Measurements from ENCODE around the gene PRC1. TPM values are rescaled to one million over a fixed set of nuclear protein-coding genes. Genes with fewer than 3 reads are reported as not detected.

The PRC1 gene, protein sequence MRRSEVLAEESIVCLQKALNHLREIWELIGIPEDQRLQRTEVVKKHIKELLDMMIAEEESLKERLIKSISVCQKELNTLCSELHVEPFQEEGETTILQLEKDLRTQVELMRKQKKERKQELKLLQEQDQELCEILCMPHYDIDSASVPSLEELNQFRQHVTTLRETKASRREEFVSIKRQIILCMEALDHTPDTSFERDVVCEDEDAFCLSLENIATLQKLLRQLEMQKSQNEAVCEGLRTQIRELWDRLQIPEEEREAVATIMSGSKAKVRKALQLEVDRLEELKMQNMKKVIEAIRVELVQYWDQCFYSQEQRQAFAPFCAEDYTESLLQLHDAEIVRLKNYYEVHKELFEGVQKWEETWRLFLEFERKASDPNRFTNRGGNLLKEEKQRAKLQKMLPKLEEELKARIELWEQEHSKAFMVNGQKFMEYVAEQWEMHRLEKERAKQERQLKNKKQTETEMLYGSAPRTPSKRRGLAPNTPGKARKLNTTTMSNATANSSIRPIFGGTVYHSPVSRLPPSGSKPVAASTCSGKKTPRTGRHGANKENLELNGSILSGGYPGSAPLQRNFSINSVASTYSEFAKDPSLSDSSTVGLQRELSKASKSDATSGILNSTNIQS
- polyA plus RNA-seq (23.4 to 105 TPM (median 78.4 TPM) in 3 replicates), polyA minus RNA-seq (21.7 to 136 TPM (median 82.1 TPM) in 3 replicates)
- 11.3 TPM for polyA plus RNA-seq (2011; ENCODE audit: low read depth)
- 20.9 and 28.4 TPM in 2 replicates for polyA plus RNA-seq (2011; cell fraction: cytosol; rRNA removed)
- polyA plus RNA-seq (2011; cell fraction: nucleus; rRNA removed): 34.7 and 36.2 TPM in 2 replicates
- polyA plus RNA-seq (2012; ENCODE audit: low replicate concordance): 2.1 and 55.4 TPM in 2 replicates
- polyA minus RNA-seq (2011; cell fraction: cytosol; rRNA and poly(A)+ RNA removed): 28.0 TPM
- 9.6 and 14.0 TPM in 2 replicates for polyA minus RNA-seq (2011; cell fraction: nucleus; rRNA and poly(A)+ RNA removed)

DNA sequence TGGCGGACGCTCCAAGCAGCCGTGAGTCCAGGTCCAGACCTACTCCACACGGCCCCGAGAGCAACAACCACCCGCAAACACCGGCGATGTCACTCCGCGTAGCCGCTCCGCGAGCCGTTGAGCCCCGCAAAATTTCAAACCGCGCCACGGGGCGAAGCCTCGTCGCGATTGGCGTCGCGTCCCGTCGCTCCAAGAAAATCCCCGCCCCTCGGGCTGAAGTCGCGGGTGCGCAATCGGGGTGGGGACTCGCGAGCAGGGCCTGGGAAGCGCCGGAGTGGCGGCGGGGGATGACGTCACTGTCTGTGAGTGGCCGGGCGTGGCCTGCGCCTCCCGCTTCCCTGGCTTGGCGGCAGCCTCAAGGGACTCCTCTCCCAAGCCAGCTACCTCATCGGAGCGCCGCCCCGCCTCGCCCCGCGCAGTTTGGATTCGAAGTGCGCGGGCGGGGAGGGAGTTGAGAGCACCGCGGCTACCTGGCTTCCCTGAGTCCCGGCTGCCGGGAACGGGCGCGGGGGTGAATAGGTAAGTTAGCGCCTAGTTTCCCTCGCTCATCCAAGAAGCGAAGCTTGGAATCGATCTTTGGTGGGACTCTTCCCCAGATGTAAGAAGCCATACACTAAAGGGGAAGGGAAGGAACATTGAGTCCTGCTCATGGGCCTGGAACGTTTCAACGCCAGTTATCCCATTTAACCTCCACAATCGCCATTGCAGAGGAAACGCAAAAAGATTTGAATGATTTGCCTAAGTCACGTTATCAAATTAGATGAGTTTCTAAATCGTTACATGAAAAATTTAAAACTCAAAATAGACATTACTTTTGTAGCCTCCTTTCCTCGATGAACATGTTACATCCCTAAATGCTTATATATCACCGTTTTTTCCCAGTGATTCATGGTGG is at the start of gene PRC1:
Gene PRC1, minus strand, starts transcription at position 119 of the 895 bp plus-strand sequence. Its CDS starts 118 bp downstream, at position 1.
- TF ChIP-seq, protein P1, sequence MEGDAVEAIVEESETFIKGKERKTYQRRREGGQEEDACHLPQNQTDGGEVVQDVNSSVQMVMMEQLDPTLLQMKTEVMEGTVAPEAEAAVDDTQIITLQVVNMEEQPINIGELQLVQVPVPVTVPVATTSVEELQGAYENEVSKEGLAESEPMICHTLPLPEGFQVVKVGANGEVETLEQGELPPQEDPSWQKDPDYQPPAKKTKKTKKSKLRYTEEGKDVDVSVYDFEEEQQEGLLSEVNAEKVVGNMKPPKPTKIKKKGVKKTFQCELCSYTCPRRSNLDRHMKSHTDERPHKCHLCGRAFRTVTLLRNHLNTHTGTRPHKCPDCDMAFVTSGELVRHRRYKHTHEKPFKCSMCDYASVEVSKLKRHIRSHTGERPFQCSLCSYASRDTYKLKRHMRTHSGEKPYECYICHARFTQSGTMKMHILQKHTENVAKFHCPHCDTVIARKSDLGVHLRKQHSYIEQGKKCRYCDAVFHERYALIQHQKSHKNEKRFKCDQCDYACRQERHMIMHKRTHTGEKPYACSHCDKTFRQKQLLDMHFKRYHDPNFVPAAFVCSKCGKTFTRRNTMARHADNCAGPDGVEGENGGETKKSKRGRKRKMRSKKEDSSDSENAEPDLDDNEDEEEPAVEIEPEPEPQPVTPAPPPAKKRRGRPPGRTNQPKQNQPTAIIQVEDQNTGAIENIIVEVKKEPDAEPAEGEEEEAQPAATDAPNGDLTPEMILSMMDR (optimal IDR thresholded peaks at IDR 0.05 in 1 of 3, IDR thresholded peaks at IDR 0.05 in 1 of 3, conservative IDR thresholded peaks at IDR 0.05 in 1 of 3; ENCODE audit: extremely low read depth in 1 of 3, insufficient read depth in 2 of 3, low read length in 3 of 3): no peak
- TF ChIP-seq EZH2 (IDR thresholded peaks at IDR 0.05; ENCODE audit: low read length): no peak
- FAIRE-seq: no peak
- Histone ChIP-seq H3K79me2 (ENCODE audit: control insufficient read depth, insufficient read depth, low read length) (peaks cover 45% of the 10 kb centered on the region), H4K20me1 (ENCODE audit: control insufficient read depth, extremely low read depth, insufficient read depth, low read length) (no peaks in the 10 kb centered on the region), H3K36me3 (ENCODE audit: control insufficient read depth in 2 of 2, extremely low read depth in 1 of 2, insufficient read depth in 2 of 2, low read length in 2 of 2) (peaks cover 8 to 12% of the 10 kb centered on the region in 2 experiments), H3K9ac (ENCODE audit: control insufficient read depth, extremely low read depth, insufficient read depth, low read length) (peak within 1 kb of the TSS; percentile 86), H3K4me2 (ENCODE audit: control insufficient read depth, extremely low read depth, insufficient read depth, low read depth, low read length) (peak within 1 kb of the TSS; percentile 90), H3K27ac (ENCODE audit: control insufficient read depth, insufficient read depth, low read length) (peak within 1 kb of the TSS; percentile 84), H3K9me1 (ENCODE audit: control insufficient read depth, extremely low read depth, insufficient read depth, low read length) (no peaks in the 10 kb centered on the region), H3K9me3 (ENCODE audit: control insufficient read depth, low read depth, low read length) (no peaks in the 10 kb centered on the region), H3K4me1 (ENCODE audit: control insufficient read depth, extremely low read depth, insufficient read depth, low read length) (peaks cover 4% of the 10 kb centered on the region), H3K4me3 (ENCODE audit: control insufficient read depth in 2 of 3, extremely low read depth in 1 of 3, insufficient read depth in 2 of 3, low read depth in 1 of 3, low read length in 3 of 3) (peak within 1 kb of the TSS; percentile 71 to 96 (median 89)), H2AFZ (ENCODE audit: control insufficient read depth, low read length) (peak within 1 kb of the TSS; percentile 99), H3K27me3 (ENCODE audit: control insufficient read depth, extremely low read depth, insufficient read depth, low read length) (no peaks in the 10 kb centered on the region)
- DNase-seq (ENCODE audit: low read depth, low spot score): peak; percentile 90
- dilution Hi-C loops (cut with MboI; ENCODE audit: extremely low pct_ligation_motif_present, low sequenced_read_pairs): no loop called here

DNA sequence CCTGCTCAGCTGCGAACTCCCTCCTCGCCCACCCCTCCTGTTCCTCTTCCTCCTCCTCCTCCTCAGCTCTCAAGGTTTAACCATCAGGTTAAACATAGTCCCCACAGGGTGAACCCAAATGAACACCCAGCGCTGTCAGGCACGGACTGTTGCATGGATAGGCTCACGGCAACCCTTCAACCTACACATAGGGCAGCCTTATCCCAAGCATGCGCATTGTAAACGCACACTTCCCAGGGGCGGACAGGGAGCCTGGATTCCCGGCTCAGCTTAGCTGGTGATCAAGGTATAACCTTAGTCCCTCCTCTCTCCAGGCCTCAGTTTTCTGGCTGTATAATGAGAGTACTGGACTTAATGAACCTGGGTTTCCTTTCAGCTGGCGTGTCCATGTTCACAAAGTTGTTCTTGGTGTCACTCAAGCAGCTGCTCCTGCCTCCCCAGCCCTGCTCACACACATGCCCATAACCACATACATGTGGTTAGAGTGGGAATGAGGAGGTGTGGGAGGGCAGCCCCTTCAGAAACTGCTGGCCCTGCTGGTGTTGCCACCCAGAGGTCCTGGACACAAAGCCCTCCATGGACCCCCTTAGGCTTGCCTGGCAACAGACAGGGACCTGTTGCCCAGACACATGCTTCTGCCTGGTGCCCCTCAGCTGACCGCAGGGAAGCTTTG is 49.0 kb upstream of the PRC1 start:
- dilution Hi-C loops (cut with MboI; ENCODE audit: extremely low pct_ligation_motif_present, low sequenced_read_pairs): no loop called here
- no peak overlapping the region for H3K9ac ChIP-seq (ENCODE audit: control insufficient read depth, extremely low read depth, insufficient read depth, low read length)

More for the DNA sequence above, 49.0 kb upstream of the PRC1 start:
- Histone ChIP-seq H3K79me2 (ENCODE audit: control insufficient read depth, insufficient read depth, low read length) (no peaks in the 10 kb centered on the region), H3K27me3 (ENCODE audit: control insufficient read depth, extremely low read depth, insufficient read depth, low read length) (no peaks in the 10 kb centered on the region), H3K9me3 (ENCODE audit: control insufficient read depth, low read depth, low read length) (no peaks in the 10 kb centered on the region), H3K4me3 (ENCODE audit: control insufficient read depth in 2 of 3, extremely low read depth in 1 of 3, insufficient read depth in 2 of 3, low read depth in 1 of 3, low read length in 3 of 3) (no peak overlapping the region), H3K4me2 (ENCODE audit: control insufficient read depth, extremely low read depth, insufficient read depth, low read depth, low read length) (no peak overlapping the region), H3K4me1 (ENCODE audit: control insufficient read depth, extremely low read depth, insufficient read depth, low read length) (no peaks in the 10 kb centered on the region), H3K9me1 (ENCODE audit: control insufficient read depth, extremely low read depth, insufficient read depth, low read length) (no peaks in the 10 kb centered on the region), H4K20me1 (ENCODE audit: control insufficient read depth, extremely low read depth, insufficient read depth, low read length) (no peaks in the 10 kb centered on the region), H3K36me3 (ENCODE audit: control insufficient read depth in 2 of 2, extremely low read depth in 1 of 2, insufficient read depth in 2 of 2, low read length in 2 of 2) (no peaks in the 10 kb centered on the region), H3K27ac (ENCODE audit: control insufficient read depth, insufficient read depth, low read length) (no peak overlapping the region), H2AFZ (ENCODE audit: control insufficient read depth, low read length) (no peak overlapping the region)
- TF ChIP-seq, protein P1 (optimal IDR thresholded peaks at IDR 0.05 in 1 of 3, IDR thresholded peaks at IDR 0.05 in 1 of 3, conservative IDR thresholded peaks at IDR 0.05 in 1 of 3; ENCODE audit: extremely low read depth in 1 of 3, insufficient read depth in 2 of 3, low read length in 3 of 3): no peak
- no peak for TF ChIP-seq EZH2 (IDR thresholded peaks at IDR 0.05; ENCODE audit: low read length)
- FAIRE-seq (no peak), DNase-seq (ENCODE audit: low read depth, low spot score) (no peak)
